Right lobe of liver (tissue), 4 donors: ENCODE data around the gene KRTAP13-4.

Experiments used
- CTCF ChIP-seq, 4 donors: fragments of 200-600 bp in 3 of 4; fragments of 450-650 bp in 1 of 4; IDR thresholded peaks; one replicate each; pipeline versions ENCODE4 v1.5.1 to v1.8.0; 2016 to 2022; ENCODE audit warnings: antibody characterized with exemption in 4 of 4, mild to moderate bottlenecking in 2 of 4
- POLR2A ChIP-seq: fragments of 450-650 bp; IDR thresholded peaks from one replicate; pipeline ENCODE4 v1.6.1; 2017; ENCODE audit warnings: antibody characterized with exemption, mild to moderate bottlenecking
- donor health status: DM: no; HTN: no; CAD: no.
- donor health status: DM: no; HTN: no; CAD: no.
- donor health status: DM: no; HTN: yes; CAD: no.

- TF ChIP-seq CTCF (IDR thresholded peaks at IDR 0.05) (no peak), POLR2A (no peak)
These were observed 4.2 kb upstream of the KRTAP13-4 start, which contains the start of gene KRTAP13-3 for GRCh38 chr21:30425826-30426225.
